Measurements from ENCODE around the gene H2BW1. TPM values are rescaled to one million over a fixed set of nuclear protein-coding genes. Genes with fewer than 3 reads are reported as not detected.

The H2BW1 gene
- total and polyA plus RNA-seq, 2 experiments from 2014 or later, result not detected

Other genes with a start within 250 kb of the H2BW1 start
- 0.03 and 0.07 TPM in 2 replicates for gene PLP1, start 236.9 kb downstream of the H2BW1 start, total RNA-seq
- not detected in 2 replicates for gene PLP1, start 236.9 kb downstream of the H2BW1 start, polyA plus RNA-seq
- gene RAB9B, start 181.5 kb downstream of the H2BW1 start, total RNA-seq, result 3.4 and 5.8 TPM in 2 replicates
- gene RAB9B, start 181.5 kb downstream of the H2BW1 start, polyA plus RNA-seq, result 3.3 and 6.6 TPM in 2 replicates
- gene TMSB15B, start 51.1 kb downstream of the H2BW1 start, total RNA-seq, result 5.0 and 10.2 TPM in 2 replicates
- gene TMSB15B, start 51.1 kb downstream of the H2BW1 start, polyA plus RNA-seq, result 44.2 and 45.6 TPM in 2 replicates
- gene H2BW2, start 26.2 kb upstream of the H2BW1 start, total RNA-seq, result not detected in 2 replicates
- gene H2BW2, start 26.2 kb upstream of the H2BW1 start, polyA plus RNA-seq, result not detected in 2 replicates
- gene TMSB15C, start 62.5 kb upstream of the H2BW1 start, total RNA-seq, result 6.2 and 9.2 TPM in 2 replicates
- 3.3 and 3.8 TPM in 2 replicates for gene TMSB15C, start 62.5 kb upstream of the H2BW1 start, polyA plus RNA-seq
- gene ZCCHC18, start 98.8 kb upstream of the H2BW1 start, total RNA-seq, result 4.1 and 4.5 TPM in 2 replicates
- gene ZCCHC18, start 98.8 kb upstream of the H2BW1 start, polyA plus RNA-seq, result 4.8 and 5.5 TPM in 2 replicates
- gene SLC25A53, start 143.3 kb upstream of the H2BW1 start, total RNA-seq, result 8.7 and 15.2 TPM in 2 replicates
- gene SLC25A53, start 143.3 kb upstream of the H2BW1 start, polyA plus RNA-seq, result 5.1 and 9.5 TPM in 2 replicates
- 25.5 and 28.1 TPM in 2 replicates for gene FAM199X, start 152.7 kb upstream of the H2BW1 start, total RNA-seq
- gene FAM199X, start 152.7 kb upstream of the H2BW1 start, polyA plus RNA-seq, result 18.4 and 21.3 TPM in 2 replicates
- gene ESX1, start 241.2 kb upstream of the H2BW1 start, total RNA-seq, result not detected in 2 replicates
- not detected in 2 replicates for gene ESX1, start 241.2 kb upstream of the H2BW1 start, polyA plus RNA-seq